Sigmoid colon (tissue), 7 donors: Measurements from ENCODE around the gene RUNX2. TPM values are rescaled to one million over a fixed set of nuclear protein-coding genes. Genes with fewer than 3 reads are reported as not detected.
A peak's percentile ranks its signal among the peaks of the same experiment; 100 is the strongest.

Experiments
- DNase-seq: peaks from one replicate; pipeline ENCODE4 v3.0.0-alpha.2; 2019
- H3K27ac ChIP-seq, 4 donors: fragments of 200-600 bp; sonication (generic); one replicate each; pipeline ENCODE4 v1.5.1; 2016 to 2019; ENCODE audit warnings: mild to moderate bottlenecking in 1 of 4
- H3K27me3 ChIP-seq, 3 donors: fragments of 200-600 bp; sonication (generic); one replicate each; pipeline ENCODE4 v1.5.1; 2019; ENCODE audit warnings: mild to moderate bottlenecking in 1 of 3
- H3K36me3 ChIP-seq, 4 donors: fragments of 200-600 bp; sonication (generic); one replicate each; pipeline ENCODE4 v1.5.1; 2016 to 2019
- H3K4me1 ChIP-seq, 4 donors: fragments of 200-600 bp; sonication (generic); one replicate each; pipeline ENCODE4 v1.5.1; 2017 to 2019
- H3K4me3 ChIP-seq, 4 donors: fragments of 200-600 bp; sonication (generic); one replicate each; pipeline ENCODE4 v1.5.1; 2017 to 2019; ENCODE audit warnings: mild to moderate bottlenecking in 2 of 4, moderate library complexity in 1 of 4
- H3K9me3 ChIP-seq, 4 donors: fragments of 200-600 bp in 3 of 4; sonication (generic) in 3 of 4; one replicate each; pipeline versions ENCODE4 v1.5.1 to v1.6.1; 2013 to 2019
- CTCF ChIP-seq, 4 experiments: fragments of 450-650 bp in 3 of 4; fragments of 200-600 bp in 1 of 4; IDR thresholded peaks; one replicate each; pipeline ENCODE4 v1.5.1; 2016 to 2019; ENCODE audit warnings: antibody characterized with exemption in 4 of 4, mild to moderate bottlenecking in 3 of 4, moderate library complexity in 2 of 4
- EP300 ChIP-seq, 4 donors: sonication (generic); formaldehyde crosslinking; IDR thresholded peaks; one replicate each; pipeline ENCODE4 v1.6.1; 2017; ENCODE audit warnings: antibody characterized with exemption in 4 of 4
- POLR2A ChIP-seq, 2 donors: fragments of 450-650 bp; IDR thresholded peaks; one replicate each; pipeline ENCODE4 v1.6.1; 2016; ENCODE audit warnings: antibody characterized with exemption in 2 of 2, mild to moderate bottlenecking in 2 of 2, moderate library complexity in 2 of 2
- POLR2AphosphoS5 ChIP-seq, 4 donors: sonication (generic); formaldehyde crosslinking; IDR thresholded peaks; one replicate each; pipeline ENCODE4 v1.6.1; 2017; ENCODE audit warnings: antibody characterized with exemption in 4 of 4
- WGBS, 2 donors: extraction: QIAGEN DNeasy Blood & Tissue Kit; methylation state at CpG; one replicate each; pipeline ENCODE4 v1.1.7; 2013; 5-methylcytosine and 5-hydroxymethylcytosine counted together
- intact Hi-C: fragments of 100-400 bp; cut with DNase I; formaldehyde crosslinking; loops from one replicate; pipeline ENCODE4 v1.15.1; 2023
- polyA plus RNA-seq, 3 donors: library from polyadenylated mRNA; stranded (reverse); fragments of 200-250 nt; gene quantifications; one replicate each; pipeline ENCODE4 v1.2.3, GENCODE V29; 2013
- total RNA-seq, 4 donors: library from RNA; depleted of rRNA; stranded (reverse); fragments of >200 nt; gene quantifications; one replicate each; pipeline ENCODE4 v1.1.0, GENCODE V29; 2016
- donor health status: healthy with polysubstance abuse.
- donor health status: Bipolar disorder and iron deficiency.
- donor health status: healthy.

RUNX2 gene
- total and polyA plus RNA-seq, 7 donors, result 0.92 to 4.7 (median 2.9) TPM

GRCh38 chr6:45677381-45678284, 349.5 kb downstream of the RUNX2 start:
- Histone ChIP-seq H3K27ac (peak overlapping the region in 2 of 4 donors; percentile 29 to 34), H3K4me3 (no peak overlapping the region), H3K9me3 (peaks cover 0 to 3% (median 1%) of the 10 kb centered on the region in 4 donors), H3K4me1 (peaks cover 0 to 14% (median 14%) of the 10 kb centered on the region in 4 donors), H3K36me3 (no peaks in the 10 kb centered on the region), H3K27me3 (no peaks in the 10 kb centered on the region)
- WGBS, 2 donors, result 14 to 29% methylated on average over 14 of the region's 14 CpGs
- TF ChIP-seq POLR2AphosphoS5 (IDR thresholded peaks at IDR 0.05) (no peak), EP300 (IDR thresholded peaks at IDR 0.05) (no peak), CTCF (IDR thresholded peaks at IDR 0.05) (no peak)
- DNase-seq, result no peak
- intact Hi-C loops, result no loop called here

- Histone ChIP-seq H3K4me3 (no peak overlapping the region), H3K9me3 (peaks cover 0 to 3% (median 1%) of the 10 kb centered on the region in 4 donors), H3K36me3 (no peaks in the 10 kb centered on the region), H3K4me1 (peaks cover 0 to 14% (median 14%) of the 10 kb centered on the region in 4 donors), H3K27ac (no peak overlapping the region), H3K27me3 (no peaks in the 10 kb centered on the region)
- no peak for DNase-seq
- 67 to 85% methylated on average over 5 of the region's 5 CpGs for WGBS, 2 donors
- TF ChIP-seq POLR2A (IDR thresholded peaks at IDR 0.05) (no peak), POLR2AphosphoS5 (IDR thresholded peaks at IDR 0.05) (no peak), CTCF (IDR thresholded peaks at IDR 0.05) (no peak), EP300 (IDR thresholded peaks at IDR 0.05) (no peak)
- intact Hi-C loops, result no loop called here
These were observed 350.1 kb downstream of the RUNX2 start for GRCh38 chr6:45678285-45678607.

- intact Hi-C loops, result no loop called here
- no peak for DNase-seq
- 93 to 95% methylated on average over 5 of the region's 5 CpGs for WGBS, 2 donors
These were observed 351.0 kb downstream of the RUNX2 start for GRCh38 chr6:45679163-45679562.

GRCh38 chr6:45679631-45680030, 351.5 kb downstream of the RUNX2 start:
- H3K27me3 ChIP-seq, result no peaks in the 10 kb centered on the region
- 74 to 94% methylated on average over 2 of the region's 2 CpGs for WGBS, 2 donors
- intact Hi-C loops, result no loop called here
- H3K4me1 ChIP-seq, result peaks cover 0 to 14% (median 14%) of the 10 kb centered on the region in 4 donors
- H3K4me3 ChIP-seq, result no peak overlapping the region
- TF ChIP-seq CTCF (IDR thresholded peaks at IDR 0.05) (no peak), POLR2A (IDR thresholded peaks at IDR 0.05) (no peak), POLR2AphosphoS5 (IDR thresholded peaks at IDR 0.05) (no peak), EP300 (IDR thresholded peaks at IDR 0.05) (no peak)
- H3K27ac ChIP-seq, result no peak overlapping the region
- H3K9me3 ChIP-seq, result peaks cover 0 to 3% (median 1%) of the 10 kb centered on the region in 4 donors
- H3K36me3 ChIP-seq, result no peaks in the 10 kb centered on the region
- no peak for DNase-seq

More at GRCh38 chr6:45679163-45679562, 351.0 kb downstream of the RUNX2 start:
- Histone ChIP-seq H3K4me1 (peaks cover 0 to 14% (median 14%) of the 10 kb centered on the region in 4 donors), H3K36me3 (no peaks in the 10 kb centered on the region), H3K4me3 (no peak overlapping the region), H3K9me3 (peaks cover 0 to 3% (median 1%) of the 10 kb centered on the region in 4 donors), H3K27ac (no peak overlapping the region), H3K27me3 (no peaks in the 10 kb centered on the region)
- TF ChIP-seq CTCF (IDR thresholded peaks at IDR 0.05), result no peak
